HepG2 (cell line): ENCODE data around the gene ZNF345. TPM values are rescaled to one million over a fixed set of nuclear protein-coding genes. Genes with fewer than 3 reads are reported as not detected.

ENCODE experiments used
- BRF2 ChIP-seq: sonication (generic); formaldehyde crosslinking; IDR thresholded peaks from 2 replicates; pipeline ENCODE4 v1.8.1; 2022; ENCODE audit warnings: mild to moderate bottlenecking, missing genetic modification reagents
- DR1 ChIP-seq: sonication (generic); formaldehyde crosslinking; IDR thresholded peaks from 2 replicates; pipeline ENCODE4 v1.8.0; 2021; ENCODE audit warnings: mild to moderate bottlenecking, missing genetic modification reagents, inconsistent platforms
- KIAA2018 ChIP-seq: sonication (generic); formaldehyde crosslinking; IDR thresholded peaks from 2 replicates; pipeline ENCODE4 v1.5.0; 2020; ENCODE audit warnings: mild to moderate bottlenecking, missing genetic modification reagents, borderline replicate concordance
- MYNN ChIP-seq: sonication (generic); formaldehyde crosslinking; IDR thresholded peaks from 2 replicates; pipeline ENCODE4 v1.4.0; 2020; ENCODE audit warnings: mild to moderate bottlenecking, low read depth, missing genetic modification reagents
- SKI ChIP-seq: fragments of 450-650 bp; IDR thresholded peaks from one replicate; pipeline ENCODE4 v1.6.1; 2018; ENCODE audit warnings: mild to moderate bottlenecking; ENCODE audit not compliant: partially characterized antibody
- SNAPC2 ChIP-seq: sonication (generic); formaldehyde crosslinking; IDR thresholded peaks from 2 replicates; pipeline ENCODE4 v1.8.1; 2022; ENCODE audit warnings: mild to moderate bottlenecking, missing genetic modification reagents
- SRSF4 ChIP-seq: fragments of 200-400 bp; formaldehyde crosslinking; IDR thresholded peaks from one replicate; pipeline ENCODE4 v1.6.1; 2018; ENCODE audit warnings: mild to moderate bottlenecking, low read depth, low read length, moderate library complexity; ENCODE audit not compliant: poor library complexity, severe bottlenecking
- TCF7L2 ChIP-seq: IDR thresholded peaks from 2 replicates; pipeline ENCODE4 v1.6.1; 2011; ENCODE audit warnings: mild to moderate bottlenecking, low read depth, low read length, moderate library complexity
- ZFP36L1 ChIP-seq: sonication (generic); formaldehyde crosslinking; IDR thresholded peaks from 2 replicates; pipeline ENCODE4 v1.8.0; 2022; ENCODE audit warnings: mild to moderate bottlenecking, missing genetic modification reagents, moderate library complexity
- ZNF343 ChIP-seq: sonication (generic); formaldehyde crosslinking; IDR thresholded peaks from 2 replicates; pipeline ENCODE4 v1.4.0; 2020; ENCODE audit warnings: mild to moderate bottlenecking, missing genetic modification reagents
- polyA plus RNA-seq, 8 experiments: library from polyadenylated mRNA; depleted of rRNA in 3 of 8; stranded (reverse) in 7 of 8; unstranded in 1 of 8; fragments of >200 nt; fragmentation: Illumina TruSeq in 4 of 8; extraction: Trizol in 4 of 8; gene quantifications; 2 replicates each; pipeline versions ENCODE4 v1.2.1 to v1.2.3, GENCODE V29; 2011 to 2016; ENCODE audit warnings: low read depth in 4 of 8, missing spikeins in 1 of 8, mixed read lengths in 1 of 8; ENCODE audit not compliant: insufficient read depth in 1 of 8
- total RNA-seq, 5 experiments: library from RNA; depleted of rRNA; stranded (reverse); fragments of >200 nt; fragmentation: Illumina TruSeq; extraction: Trizol; gene quantifications; 2 replicates each; pipeline ENCODE4 v1.2.3, GENCODE V29; 2016; ENCODE audit warnings: low read depth in 1 of 5
- TF ChIP-seq, protein P1 (sequence below): fragments of 450-650 bp; IDR thresholded peaks from 2 replicates; pipeline ENCODE4 v1.6.1; 2017; ENCODE audit warnings: mild to moderate bottlenecking
- TF ChIP-seq, protein P2 (sequence below): sonication (generic); formaldehyde crosslinking; IDR thresholded peaks from 2 replicates; pipeline ENCODE4 v1.9.0; 2021; ENCODE audit warnings: missing genetic modification reagents, mild to moderate bottlenecking, borderline replicate concordance

Gene ZNF345
- total and polyA plus RNA-seq, 2 of the 13 experiments (the other 11 are each of a cell fraction or from before 2014, with no cell fraction given): 2.6 to 2.9 TPM

DNA sequence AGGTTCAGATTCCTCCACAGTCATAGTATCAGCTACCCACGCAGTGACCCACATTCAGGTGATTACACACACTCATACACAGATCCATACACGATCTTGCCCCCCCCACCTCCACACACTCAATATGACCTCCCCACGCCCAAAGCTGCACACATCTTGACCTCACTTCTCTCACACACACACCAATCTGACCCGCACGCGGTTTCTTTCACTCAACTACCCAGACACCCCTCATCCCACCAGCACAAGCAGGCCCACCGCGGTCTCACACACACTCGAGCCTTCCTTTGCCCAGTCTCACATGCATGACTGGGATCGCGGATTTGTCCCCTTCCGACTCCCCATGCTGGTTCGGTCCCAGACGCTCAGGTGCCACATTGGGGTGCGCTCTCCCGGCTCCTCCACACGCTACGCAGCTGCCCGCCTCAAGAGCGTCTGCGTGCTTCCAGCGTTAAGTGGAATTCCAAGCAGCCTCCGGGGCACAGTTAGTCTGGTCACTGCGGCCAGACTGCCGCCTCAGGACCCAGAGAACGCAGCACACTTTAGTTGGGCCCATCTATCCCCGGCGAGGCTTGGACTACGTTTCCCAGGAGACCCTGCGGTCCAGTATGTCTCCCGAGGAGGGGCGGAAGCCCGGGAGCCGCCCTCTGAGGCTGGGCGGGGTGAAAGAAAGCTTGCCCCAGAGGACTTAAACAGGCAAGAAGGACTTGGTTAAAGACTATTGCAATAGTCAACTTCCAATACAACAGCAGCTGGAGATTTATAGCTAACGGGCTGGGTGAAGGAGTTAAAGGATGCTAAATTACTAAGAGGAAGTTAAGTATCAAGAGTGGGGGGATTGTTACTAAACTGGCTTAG is 746 bp upstream of the ZNF345 start (continued):
- no peak for TF ChIP-seq KIAA2018 (CRISPR knock-in tag)
- no peak for TF ChIP-seq MYNN
- no peak for TF ChIP-seq SNAPC2 (CRISPR knock-in tag)
- TF ChIP-seq ZNF343: no peak
- no peak for TF ChIP-seq DR1 (CRISPR knock-in tag)
- TF ChIP-seq, protein P1, sequence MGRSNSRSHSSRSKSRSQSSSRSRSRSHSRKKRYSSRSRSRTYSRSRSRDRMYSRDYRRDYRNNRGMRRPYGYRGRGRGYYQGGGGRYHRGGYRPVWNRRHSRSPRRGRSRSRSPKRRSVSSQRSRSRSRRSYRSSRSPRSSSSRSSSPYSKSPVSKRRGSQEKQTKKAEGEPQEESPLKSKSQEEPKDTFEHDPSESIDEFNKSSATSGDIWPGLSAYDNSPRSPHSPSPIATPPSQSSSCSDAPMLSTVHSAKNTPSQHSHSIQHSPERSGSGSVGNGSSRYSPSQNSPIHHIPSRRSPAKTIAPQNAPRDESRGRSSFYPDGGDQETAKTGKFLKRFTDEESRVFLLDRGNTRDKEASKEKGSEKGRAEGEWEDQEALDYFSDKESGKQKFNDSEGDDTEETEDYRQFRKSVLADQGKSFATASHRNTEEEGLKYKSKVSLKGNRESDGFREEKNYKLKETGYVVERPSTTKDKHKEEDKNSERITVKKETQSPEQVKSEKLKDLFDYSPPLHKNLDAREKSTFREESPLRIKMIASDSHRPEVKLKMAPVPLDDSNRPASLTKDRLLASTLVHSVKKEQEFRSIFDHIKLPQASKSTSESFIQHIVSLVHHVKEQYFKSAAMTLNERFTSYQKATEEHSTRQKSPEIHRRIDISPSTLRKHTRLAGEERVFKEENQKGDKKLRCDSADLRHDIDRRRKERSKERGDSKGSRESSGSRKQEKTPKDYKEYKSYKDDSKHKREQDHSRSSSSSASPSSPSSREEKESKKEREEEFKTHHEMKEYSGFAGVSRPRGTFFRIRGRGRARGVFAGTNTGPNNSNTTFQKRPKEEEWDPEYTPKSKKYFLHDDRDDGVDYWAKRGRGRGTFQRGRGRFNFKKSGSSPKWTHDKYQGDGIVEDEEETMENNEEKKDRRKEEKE: no peak
- TF ChIP-seq, protein P2, sequence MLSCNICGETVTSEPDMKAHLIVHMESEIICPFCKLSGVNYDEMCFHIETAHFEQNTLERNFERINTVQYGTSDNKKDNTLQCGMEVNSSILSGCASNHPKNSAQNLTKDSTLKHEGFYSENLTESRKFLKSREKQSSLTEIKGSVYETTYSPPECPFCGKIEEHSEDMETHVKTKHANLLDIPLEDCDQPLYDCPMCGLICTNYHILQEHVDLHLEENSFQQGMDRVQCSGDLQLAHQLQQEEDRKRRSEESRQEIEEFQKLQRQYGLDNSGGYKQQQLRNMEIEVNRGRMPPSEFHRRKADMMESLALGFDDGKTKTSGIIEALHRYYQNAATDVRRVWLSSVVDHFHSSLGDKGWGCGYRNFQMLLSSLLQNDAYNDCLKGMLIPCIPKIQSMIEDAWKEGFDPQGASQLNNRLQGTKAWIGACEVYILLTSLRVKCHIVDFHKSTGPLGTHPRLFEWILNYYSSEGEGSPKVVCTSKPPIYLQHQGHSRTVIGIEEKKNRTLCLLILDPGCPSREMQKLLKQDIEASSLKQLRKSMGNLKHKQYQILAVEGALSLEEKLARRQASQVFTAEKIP (CRISPR knock-in tag): no peak
- TF ChIP-seq SKI: no peak
- no peak for TF ChIP-seq BRF2
- no peak for TF ChIP-seq SRSF4
- TF ChIP-seq TCF7L2: no peak
- TF ChIP-seq ZFP36L1: no peak
